Hepatocyte (in vitro differentiated cells): Measurements from ENCODE around the gene PDZK1IP1. TPM values are rescaled to one million over a fixed set of nuclear protein-coding genes. Genes with fewer than 3 reads are reported as not detected.

ENCODE experiments used
- DNase-seq: peaks from one replicate; pipeline ENCODE4 v3.0.0-alpha.2; 2016; ENCODE audit warnings: low spot score
- H2AFZ ChIP-seq: fragments of 200-600 bp; sonication (generic); 2 replicates; pipeline ENCODE4 v1.6.0; 2016; ENCODE audit warnings: antibody characterized with exemption, mild to moderate bottlenecking
- H3K27ac ChIP-seq: fragments of 200-600 bp; sonication (generic); 2 replicates; pipeline ENCODE4 v1.5.1; 2016; ENCODE audit warnings: mild to moderate bottlenecking
- H3K27me3 ChIP-seq: fragments of 200-600 bp; sonication (generic); 2 replicates; pipeline ENCODE4 v1.6.1; 2016
- H3K36me3 ChIP-seq: fragments of 200-600 bp; sonication (generic); replicated peaks from 2 replicates; pipeline ENCODE4 v1.5.1; 2016; ENCODE audit warnings: low read depth; ENCODE audit not compliant: insufficient read depth
- H3K4me1 ChIP-seq: fragments of 200-600 bp; sonication (generic); 2 replicates; pipeline ENCODE4 v1.5.1; 2016; ENCODE audit warnings: mild to moderate bottlenecking, moderate library complexity; ENCODE audit not compliant: insufficient read depth
- H3K4me2 ChIP-seq: fragments of 200-600 bp; sonication (generic); 2 replicates; pipeline ENCODE4 v1.6.0; 2016
- H3K4me3 ChIP-seq: fragments of 200-600 bp; sonication (generic); 2 replicates; pipeline ENCODE4 v1.5.1; 2016; ENCODE audit warnings: mild to moderate bottlenecking
- H3K79me2 ChIP-seq: fragments of 200-600 bp; sonication (generic); 2 replicates; pipeline ENCODE4 v1.6.0; 2017; ENCODE audit warnings: mild to moderate bottlenecking
- H3K9me2 ChIP-seq: fragments of 200-600 bp; sonication (generic); replicated peaks from 2 replicates; pipeline ENCODE4 v1.6.0; 2017; ENCODE audit warnings: mild to moderate bottlenecking; ENCODE audit not compliant: insufficient read depth
- H3K9me3 ChIP-seq: fragments of 200-600 bp; sonication (generic); 2 replicates; pipeline ENCODE4 v1.5.1; 2016; ENCODE audit warnings: low read depth, mild to moderate bottlenecking
- H4K20me1 ChIP-seq: fragments of 200-600 bp; sonication (generic); 2 replicates; pipeline ENCODE4 v1.6.0; 2016; ENCODE audit warnings: mild to moderate bottlenecking; ENCODE audit not compliant: insufficient read depth, poor library complexity, severe bottlenecking
- EZH2 ChIP-seq: fragments of 200-600 bp; sonication (generic); IDR thresholded peaks from 2 replicates; pipeline ENCODE4 v1.6.1; 2016; ENCODE audit warnings: antibody characterized with exemption, mild to moderate bottlenecking, borderline replicate concordance
- EZH2phosphoT487 ChIP-seq: fragments of 200-600 bp; sonication (generic); IDR thresholded peaks from one replicate; pipeline ENCODE4 v1.6.1; 2018; ENCODE audit warnings: antibody characterized with exemption, mild to moderate bottlenecking, low read depth, moderate library complexity; ENCODE audit not compliant: unreplicated experiment, severe bottlenecking
- WGBS: methylation state at CpG from one replicate; pipeline ENCODE4 v1.1.6; 2016; ENCODE audit warnings: low lambda C conversion rate; ENCODE audit errors: missing lambda C conversion rate; 5-methylcytosine and 5-hydroxymethylcytosine counted together
- polyA plus RNA-seq: library from polyadenylated mRNA; unstranded; fragments of >200 nt; fragmentation: Nextera tagmentation; extraction: Ambion mirVana; gene quantifications from 2 replicates; pipeline ENCODE4 v1.2.1, GENCODE V29; 2016
- total RNA-seq: library from RNA; depleted of rRNA; stranded (reverse); fragments of >200 nt; gene quantifications from 2 replicates; pipeline ENCODE4 v1.2.3, GENCODE V29; 2014
- TF ChIP-seq, protein P1 (sequence below): fragments of 200-600 bp; sonication (generic); IDR thresholded peaks from 2 replicates; pipeline ENCODE4 v1.5.1; 2016; ENCODE audit warnings: antibody characterized with exemption, mild to moderate bottlenecking; ENCODE audit not compliant: poor library complexity

The PDZK1IP1 gene
- total and polyA plus RNA-seq, 2 experiments from 2014 or later = 0.37 to 0.71 TPM

DNA sequence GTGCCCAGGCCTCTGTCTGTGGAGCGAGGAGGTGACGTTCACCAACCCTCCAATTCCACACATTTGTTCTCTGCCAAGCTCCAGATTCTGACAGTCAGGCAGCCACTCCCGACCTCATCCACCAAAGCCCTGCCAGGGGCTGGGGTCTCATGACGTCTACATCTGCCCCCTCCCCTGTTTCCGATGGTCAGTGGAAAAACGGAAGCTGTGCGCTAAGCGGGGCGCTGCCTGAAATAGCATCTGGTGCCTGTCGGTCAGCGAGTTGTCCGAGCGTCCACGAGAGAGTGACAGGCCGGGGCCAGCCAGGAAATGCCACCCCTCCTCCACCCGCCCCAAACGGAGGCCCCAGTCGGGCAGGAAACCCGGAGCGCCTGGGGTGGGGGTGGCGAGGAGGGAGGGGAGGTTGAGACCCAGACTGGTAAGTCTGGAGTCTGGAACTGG is 45.4 kb upstream of the PDZK1IP1 start:
- H3K4me2 ChIP-seq = no peak overlapping the region
- DNase-seq = no peak
- H3K4me3 ChIP-seq = no peak overlapping the region
- H4K20me1 ChIP-seq = no peaks in the 10 kb centered on the region
- no peaks in the 10 kb centered on the region for H3K9me2 ChIP-seq
- H3K9me3 ChIP-seq = no peaks in the 10 kb centered on the region
- no peaks in the 10 kb centered on the region for H3K79me2 ChIP-seq
- H2AFZ ChIP-seq = no peak overlapping the region
- 16% methylated on average over 19 of the region's 21 CpGs for WGBS
- H3K36me3 ChIP-seq = no peaks in the 10 kb centered on the region
- no peak overlapping the region for H3K27ac ChIP-seq
- TF ChIP-seq, protein P1, sequence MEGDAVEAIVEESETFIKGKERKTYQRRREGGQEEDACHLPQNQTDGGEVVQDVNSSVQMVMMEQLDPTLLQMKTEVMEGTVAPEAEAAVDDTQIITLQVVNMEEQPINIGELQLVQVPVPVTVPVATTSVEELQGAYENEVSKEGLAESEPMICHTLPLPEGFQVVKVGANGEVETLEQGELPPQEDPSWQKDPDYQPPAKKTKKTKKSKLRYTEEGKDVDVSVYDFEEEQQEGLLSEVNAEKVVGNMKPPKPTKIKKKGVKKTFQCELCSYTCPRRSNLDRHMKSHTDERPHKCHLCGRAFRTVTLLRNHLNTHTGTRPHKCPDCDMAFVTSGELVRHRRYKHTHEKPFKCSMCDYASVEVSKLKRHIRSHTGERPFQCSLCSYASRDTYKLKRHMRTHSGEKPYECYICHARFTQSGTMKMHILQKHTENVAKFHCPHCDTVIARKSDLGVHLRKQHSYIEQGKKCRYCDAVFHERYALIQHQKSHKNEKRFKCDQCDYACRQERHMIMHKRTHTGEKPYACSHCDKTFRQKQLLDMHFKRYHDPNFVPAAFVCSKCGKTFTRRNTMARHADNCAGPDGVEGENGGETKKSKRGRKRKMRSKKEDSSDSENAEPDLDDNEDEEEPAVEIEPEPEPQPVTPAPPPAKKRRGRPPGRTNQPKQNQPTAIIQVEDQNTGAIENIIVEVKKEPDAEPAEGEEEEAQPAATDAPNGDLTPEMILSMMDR = no peak
- TF ChIP-seq EZH2 (no peak), EZH2phosphoT487 (no peak)
- H3K27me3 ChIP-seq = peaks cover 73% of the 10 kb centered on the region
- H3K4me1 ChIP-seq = peaks cover 7% of the 10 kb centered on the region

DNA sequence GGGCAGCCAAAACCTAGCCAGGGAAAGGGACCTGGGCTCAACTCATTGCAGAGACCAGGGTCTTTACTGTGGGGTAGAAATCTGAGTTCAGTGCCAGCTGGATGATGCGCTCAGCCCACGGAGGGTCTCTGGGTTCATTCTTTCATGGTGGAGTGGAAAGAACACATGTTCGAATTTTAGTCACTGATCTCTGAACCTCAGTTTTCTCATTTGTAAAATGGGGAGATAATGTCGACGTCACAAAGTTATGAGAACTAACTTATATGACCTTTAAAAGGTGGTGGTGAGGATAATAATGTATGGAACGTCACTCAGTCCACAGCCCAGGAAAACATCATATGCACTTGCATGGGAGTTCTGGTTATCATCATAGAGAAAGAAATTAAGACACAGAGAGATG is 43.4 kb upstream of the PDZK1IP1 start:
- Histone ChIP-seq H3K36me3 (no peaks in the 10 kb centered on the region), H3K4me3 (no peak overlapping the region), H3K9me2 (no peaks in the 10 kb centered on the region), H3K9me3 (no peaks in the 10 kb centered on the region), H3K4me2 (no peak overlapping the region), H4K20me1 (no peaks in the 10 kb centered on the region), H3K27me3 (peaks cover 87% of the 10 kb centered on the region), H2AFZ (no peak overlapping the region), H3K4me1 (peaks cover 7% of the 10 kb centered on the region), H3K79me2 (no peaks in the 10 kb centered on the region), H3K27ac (no peak overlapping the region)
- TF ChIP-seq EZH2 (no peak), EZH2phosphoT487 (no peak)
- TF ChIP-seq, protein P1 = no peak
- WGBS = 64% methylated on average over 6 of the region's 6 CpGs
- no peak for DNase-seq

DNA sequence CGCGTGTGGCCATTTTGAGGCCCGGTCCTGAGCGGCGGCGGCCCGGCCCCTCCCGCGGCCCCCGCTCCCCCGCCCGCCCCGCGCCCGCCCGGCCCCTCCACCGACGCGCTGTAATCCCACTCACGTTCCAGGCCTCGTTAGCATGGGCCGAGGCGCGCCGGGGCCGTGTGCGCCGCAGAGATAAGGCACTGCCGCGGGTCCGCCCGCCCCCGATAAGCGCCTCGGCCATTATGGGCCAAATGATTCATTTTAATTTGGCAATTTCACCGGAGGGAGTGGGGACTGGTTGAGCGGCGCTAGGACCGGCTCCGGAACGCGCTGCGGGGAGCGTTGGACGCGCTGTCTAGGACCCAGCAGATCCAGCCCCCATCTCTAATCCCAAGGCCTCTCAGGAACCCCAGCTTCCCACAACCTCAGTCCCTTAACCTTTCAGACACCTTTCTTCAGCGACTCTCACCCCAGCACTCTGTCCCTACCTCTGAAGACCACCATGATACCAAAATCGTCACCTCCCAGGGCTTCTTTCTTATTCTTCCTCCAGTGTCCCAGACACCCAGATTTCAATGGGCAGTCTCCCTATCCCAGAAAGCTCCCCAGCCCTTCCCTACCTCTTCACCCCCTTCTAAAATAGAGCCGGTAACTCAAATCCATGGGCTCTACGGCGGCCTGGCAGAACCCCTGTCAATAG is 42.5 kb upstream of the PDZK1IP1 start, which contains the start of gene TAL1:
Gene TAL1 (minus strand): TSS at position 39 of the 688 bp plus-strand sequence. CDS start 6,337 bp downstream, outside the sequence.
- no peaks in the 10 kb centered on the region for H3K9me3 ChIP-seq
- H3K27ac ChIP-seq = no peak within 1 kb of the TSS
- H3K36me3 ChIP-seq = no peaks in the 10 kb centered on the region
- no peaks in the 10 kb centered on the region for H3K79me2 ChIP-seq
- peak; percentile 37 for DNase-seq
- peak within 1 kb of the TSS; percentile 50 for H2AFZ ChIP-seq
- peak within 1 kb of the TSS; percentile 48 for H3K4me3 ChIP-seq
- peaks cover 90% of the 10 kb centered on the region for H3K27me3 ChIP-seq
- no peaks in the 10 kb centered on the region for H4K20me1 ChIP-seq
- H3K9me2 ChIP-seq = no peaks in the 10 kb centered on the region
- H3K4me1 ChIP-seq = peaks cover 7% of the 10 kb centered on the region
- WGBS = 3% methylated on average over 26 of the region's 51 CpGs
- TF ChIP-seq EZH2phosphoT487 (peak; percentile 79), EZH2 (peak; percentile 56)
- TF ChIP-seq, protein P1 = no peak
- peak within 1 kb of the TSS; percentile 81 for H3K4me2 ChIP-seq
